Endodermal cell (in vitro differentiated cells): Measurements from ENCODE around the gene C2. TPM values are rescaled to one million over a fixed set of nuclear protein-coding genes. Genes with fewer than 3 reads are reported as not detected.

Experiments used
- DNase-seq: peaks from one replicate; pipeline ENCODE4 v3.0.0-alpha.2; 2017
- H3K27ac ChIP-seq: 2 replicates; pipeline ENCODE4 v1.5.1; 2013; ENCODE audit warnings: mild to moderate bottlenecking, low read depth, low read length, moderate library complexity
- H3K27me3 ChIP-seq: 2 replicates; pipeline ENCODE4 v1.6.1; 2013; ENCODE audit warnings: mild to moderate bottlenecking, low read length, moderate library complexity; ENCODE audit not compliant: insufficient read depth, control insufficient read depth, poor library complexity, severe bottlenecking
- H3K36me3 ChIP-seq: 2 replicates; pipeline ENCODE4 v1.7.0; 2013; ENCODE audit warnings: mild to moderate bottlenecking, low read length, moderate library complexity; ENCODE audit not compliant: control insufficient read depth, insufficient read depth
- H3K4me1 ChIP-seq: one replicate; pipeline ENCODE4 v1.7.0; 2013; ENCODE audit warnings: low read length; ENCODE audit not compliant: control insufficient read depth, insufficient read depth
- H3K4me3 ChIP-seq: 2 replicates; pipeline ENCODE4 v1.5.1; 2013; ENCODE audit warnings: mild to moderate bottlenecking, low read length, moderate library complexity
- H3K9ac ChIP-seq: 2 replicates; pipeline ENCODE4 v1.6.1; 2013; ENCODE audit warnings: mild to moderate bottlenecking, low read length, moderate library complexity; ENCODE audit not compliant: poor library complexity, severe bottlenecking; ENCODE audit errors: extremely low read depth
- H3K9me3 ChIP-seq: 2 replicates; pipeline ENCODE4 v1.6.1; 2013; ENCODE audit warnings: mild to moderate bottlenecking, low read length, moderate library complexity; ENCODE audit not compliant: control insufficient read depth
- H3K27ac Mint-ChIP-seq: 2 replicates; pipeline ENCODE4 v1.8.0; 2020; ENCODE audit warnings: mixed read lengths
- H3K27me3 Mint-ChIP-seq: 2 replicates; pipeline ENCODE4 v1.8.0; 2021; ENCODE audit warnings: mild to moderate bottlenecking, mixed read lengths; ENCODE audit not compliant: insufficient read depth
- H3K36me3 Mint-ChIP-seq: 2 replicates; pipeline ENCODE4 v1.8.0; 2020; ENCODE audit warnings: low read depth, mixed read lengths
- H3K4me1 Mint-ChIP-seq: 2 replicates; pipeline ENCODE4 v1.8.0; 2020; ENCODE audit warnings: mixed read lengths
- H3K4me3 Mint-ChIP-seq: 2 replicates; pipeline ENCODE4 v1.8.0; 2020; ENCODE audit warnings: mild to moderate bottlenecking, moderate library complexity, mixed read lengths
- H3K9me3 Mint-ChIP-seq: 2 replicates; pipeline ENCODE4 v1.8.0; 2020; ENCODE audit warnings: mild to moderate bottlenecking, mixed read lengths
- CTCF ChIP-seq: fragments of 200-600 bp; sonication (generic); conservative IDR thresholded peaks from 2 replicates; pipeline ENCODE4 v1.5.0; 2021; ENCODE audit warnings: antibody characterized with exemption, mild to moderate bottlenecking
- WGBS, 2 experiments: methylation state at CpG; one replicate each; pipeline versions ENCODE4 v1.1.5 to v1.1.7; 2013; ENCODE audit warnings: missing lambda C conversion rate in 2 of 2, mixed read lengths in 1 of 2; ENCODE audit not compliant: insufficient coverage in 1 of 2, insufficient read length in 1 of 2; 5-methylcytosine and 5-hydroxymethylcytosine counted together
- total RNA-seq, 2 donors: library from RNA; stranded (reverse); fragmentation: NEBNext Ultra II Directional in 1 of 2; extraction: Animal tissue kit (Norgen Biotek cat#: 25700) in 1 of 2; gene quantifications; 2 replicates in 1 of 2; 3 replicates in 1 of 2; pipeline ENCODE4 v1.2.1, GENCODE V29; 2021

Gene C2
- total RNA-seq, 2 donors from 2014 or later, result 0.29 to 1.0 TPM

GRCh38 chr6:31966997-31967925 lies 39.7 kb downstream of the C2 start:
- H3K4me3 Mint-ChIP-seq, result no peak overlapping the region
- peaks cover 67% of the 10 kb centered on the region for H3K36me3 Mint-ChIP-seq
- peaks cover 2% of the 10 kb centered on the region for H3K4me1 Mint-ChIP-seq
- H3K27ac Mint-ChIP-seq, result no peak overlapping the region
- Histone ChIP-seq H3K9me3 (no peaks in the 10 kb centered on the region), H3K4me3 (no peak overlapping the region), H3K27ac (no peak overlapping the region), H3K9ac (no peak overlapping the region), H3K27me3 (no peaks in the 10 kb centered on the region), H3K4me1 (peaks cover 8% of the 10 kb centered on the region), H3K36me3 (peaks cover 53% of the 10 kb centered on the region)
- H3K9me3 Mint-ChIP-seq, result no peaks in the 10 kb centered on the region
- TF ChIP-seq CTCF, result no peak
- no peak for DNase-seq
- H3K27me3 Mint-ChIP-seq, result no peaks in the 10 kb centered on the region
- 93 to 100% methylated on average over 5 to 10 of the region's 10 CpGs for WGBS, 2 experiments

DNA sequence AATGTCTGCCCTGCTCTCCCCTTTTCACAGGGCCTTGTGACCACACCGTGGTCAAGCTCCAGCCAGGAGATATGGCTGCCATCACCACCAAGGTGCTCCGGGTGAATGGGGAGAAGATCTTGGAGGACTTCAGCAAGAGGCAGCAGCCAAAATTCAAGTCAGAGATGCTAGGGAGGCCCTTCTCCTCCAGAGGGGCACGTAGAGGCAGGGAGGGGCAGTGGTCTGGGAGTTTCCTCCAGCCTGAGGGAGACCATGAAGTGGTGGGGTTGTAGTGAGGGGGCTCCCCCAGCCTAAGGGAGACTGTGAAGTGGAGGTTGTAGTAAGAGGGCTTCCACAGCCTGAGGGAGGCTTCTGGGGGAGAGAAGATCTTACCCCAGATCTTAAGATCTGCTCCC lies 40.4 kb downstream of the C2 start:
- Histone ChIP-seq H3K4me3 (no peak overlapping the region), H3K27me3 (no peaks in the 10 kb centered on the region), H3K9me3 (no peaks in the 10 kb centered on the region), H3K36me3 (peaks cover 47% of the 10 kb centered on the region), H3K4me1 (peaks cover 8% of the 10 kb centered on the region), H3K27ac (no peak overlapping the region), H3K9ac (no peak overlapping the region)
- Mint-ChIP-seq H3K36me3 (peaks cover 60% of the 10 kb centered on the region), H3K27me3 (no peaks in the 10 kb centered on the region), H3K9me3 (no peaks in the 10 kb centered on the region), H3K4me1 (peaks cover 6% of the 10 kb centered on the region), H3K4me3 (no peak overlapping the region), H3K27ac (no peak overlapping the region)
- 93% methylated on average over 3 of the region's 3 CpGs; no CpG with 5 or more reads in 1 of the 2 experiments for WGBS, 2 experiments
- no peak for DNase-seq
- TF ChIP-seq CTCF, result no peak

DNA sequence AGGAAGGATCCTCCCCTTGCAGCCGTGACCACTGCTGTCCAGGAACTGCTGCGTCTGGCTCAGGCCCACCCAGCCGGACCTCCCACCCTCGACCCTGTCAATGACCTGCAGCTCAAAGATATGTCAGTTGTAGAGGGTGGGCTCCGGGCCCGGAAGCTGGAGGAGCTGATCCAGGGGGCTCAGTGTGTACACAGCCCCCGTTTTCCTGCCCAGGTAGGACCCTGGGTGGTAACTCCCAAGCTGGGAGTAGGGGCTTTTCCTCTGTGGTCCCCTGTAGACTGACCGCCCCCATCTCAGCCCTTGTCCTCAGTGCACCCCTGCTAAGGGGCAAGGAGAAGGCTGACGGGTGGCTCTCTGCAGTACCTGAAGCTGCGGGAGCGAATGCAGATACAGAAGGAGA lies 40.8 kb downstream of the C2 start:
- peaks cover 44% of the 10 kb centered on the region for H3K36me3 ChIP-seq
- H3K4me3 ChIP-seq, result no peak overlapping the region
- Mint-ChIP-seq H3K27ac (no peak overlapping the region), H3K4me3 (no peak overlapping the region), H3K4me1 (peaks cover 9% of the 10 kb centered on the region), H3K36me3 (peaks cover 59% of the 10 kb centered on the region), H3K9me3 (no peaks in the 10 kb centered on the region), H3K27me3 (no peaks in the 10 kb centered on the region)
- H3K9me3 ChIP-seq, result no peaks in the 10 kb centered on the region
- TF ChIP-seq CTCF, result no peak
- no peaks in the 10 kb centered on the region for H3K27me3 ChIP-seq
- H3K27ac ChIP-seq, result no peak overlapping the region
- WGBS, 2 experiments, result 95% methylated on average over 10 to 11 of the region's 11 CpGs
- no peak overlapping the region for H3K9ac ChIP-seq
- H3K4me1 ChIP-seq, result peaks cover 8% of the 10 kb centered on the region
- DNase-seq, result no peak
